HG03558 (cell line): ENCODE results near the gene TNIK.

ENCODE experiments used
- ATAC-seq: cut with Tn5 transposase; IDR thresholded peaks from one replicate; pipeline ENCODE4 v1.9.1; 2021; ENCODE audit warnings: moderate number of reproducible peaks; ENCODE audit not compliant: unreplicated experiment; ENCODE audit errors: extremely low read depth

Gene TNIK

GRCh38 chr3:171086914-171087313 is 373.3 kb downstream of the TNIK start:
- no peak for ATAC-seq

DNA sequence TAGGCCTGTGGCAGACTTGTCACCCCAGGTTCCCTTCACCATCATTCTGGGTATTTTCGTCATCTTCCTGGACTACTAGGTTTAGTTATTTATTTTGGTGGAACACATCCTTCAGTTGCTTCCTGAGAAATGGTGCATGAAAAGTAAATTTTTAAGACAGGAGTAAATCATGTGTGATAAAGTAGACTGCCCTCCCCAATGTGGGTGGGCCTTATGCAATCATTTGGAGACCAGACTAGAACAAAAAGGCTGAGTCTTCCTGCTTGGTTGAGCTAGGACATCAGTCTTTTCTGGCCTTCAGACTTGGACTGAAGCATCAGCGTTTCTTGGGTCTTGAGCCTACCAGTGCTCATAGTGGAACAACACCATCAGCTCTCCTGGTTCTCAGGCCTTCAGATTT is 382.9 kb downstream of the TNIK start:
- no peak for ATAC-seq

GRCh38 chr3:171072432-171072831 is 387.8 kb downstream of the TNIK start:
- no peak for ATAC-seq

GRCh38 chr3:171068658-171069057 is 391.5 kb downstream of the TNIK start:
- ATAC-seq, result no peak

GRCh38 chr3:171066206-171066605 is 394.0 kb downstream of the TNIK start:
- no peak for ATAC-seq

- ATAC-seq, result no peak
Measured at GRCh38 chr3:171065732-171066131, 394.5 kb downstream of the TNIK start.

DNA sequence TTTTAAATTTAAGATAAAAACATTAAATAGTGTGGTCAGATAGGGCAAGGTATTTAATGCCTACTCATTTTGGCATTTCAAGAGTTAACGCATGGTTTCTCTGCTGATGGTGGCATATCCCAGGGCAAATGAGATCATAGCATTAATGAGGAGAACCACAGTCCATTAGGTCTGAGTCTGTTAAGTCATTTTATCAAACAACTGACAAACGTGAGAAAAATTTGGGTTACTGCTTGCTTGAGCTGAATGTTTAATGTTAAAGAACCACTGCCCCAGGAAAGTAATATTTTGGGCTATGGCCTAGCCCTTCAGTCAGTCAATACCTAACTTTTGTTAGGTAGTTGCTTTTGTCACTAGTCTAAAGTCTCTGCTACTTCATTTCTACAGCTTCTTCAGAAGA is 395.7 kb downstream of the TNIK start:
- no peak for ATAC-seq

DNA sequence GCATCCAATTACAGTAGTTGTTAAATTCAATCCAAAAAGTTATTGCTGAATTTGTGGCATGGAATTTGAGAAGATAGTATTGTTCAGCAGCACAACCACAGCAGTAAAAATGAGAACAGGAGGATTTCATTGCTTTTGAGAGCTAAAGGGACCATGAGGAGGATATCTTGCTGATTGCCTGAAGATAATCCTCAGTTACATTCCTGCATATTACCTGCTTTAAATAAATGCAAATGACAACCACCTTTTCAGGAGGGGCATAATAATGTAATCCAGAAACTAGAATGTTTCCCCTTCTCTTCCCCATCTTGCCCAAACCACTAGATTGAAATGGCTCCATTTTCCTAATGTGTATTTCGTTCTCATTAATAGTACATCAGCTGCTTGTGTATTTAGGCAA is 398.5 kb downstream of the TNIK start:
- no peak for ATAC-seq

DNA sequence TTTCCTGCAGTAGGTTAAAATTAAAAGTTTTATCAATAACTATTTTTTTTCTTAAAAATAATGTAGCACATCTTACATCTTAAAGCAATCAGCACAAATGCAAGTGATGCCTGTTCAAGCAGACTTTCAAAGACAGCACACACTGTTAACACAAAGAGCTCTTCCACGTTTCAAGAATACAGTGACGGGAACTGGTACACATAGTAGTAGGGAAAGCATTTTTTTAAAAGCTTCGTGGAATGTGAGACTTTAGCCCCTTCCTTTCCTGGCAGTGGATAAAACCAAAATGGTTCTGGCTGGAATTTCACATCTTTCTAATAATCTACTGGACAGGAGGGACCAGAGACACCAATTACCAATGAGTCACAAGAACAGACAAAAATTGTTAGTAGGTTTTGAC is 400.2 kb downstream of the TNIK start:
- ATAC-seq, result no peak

DNA sequence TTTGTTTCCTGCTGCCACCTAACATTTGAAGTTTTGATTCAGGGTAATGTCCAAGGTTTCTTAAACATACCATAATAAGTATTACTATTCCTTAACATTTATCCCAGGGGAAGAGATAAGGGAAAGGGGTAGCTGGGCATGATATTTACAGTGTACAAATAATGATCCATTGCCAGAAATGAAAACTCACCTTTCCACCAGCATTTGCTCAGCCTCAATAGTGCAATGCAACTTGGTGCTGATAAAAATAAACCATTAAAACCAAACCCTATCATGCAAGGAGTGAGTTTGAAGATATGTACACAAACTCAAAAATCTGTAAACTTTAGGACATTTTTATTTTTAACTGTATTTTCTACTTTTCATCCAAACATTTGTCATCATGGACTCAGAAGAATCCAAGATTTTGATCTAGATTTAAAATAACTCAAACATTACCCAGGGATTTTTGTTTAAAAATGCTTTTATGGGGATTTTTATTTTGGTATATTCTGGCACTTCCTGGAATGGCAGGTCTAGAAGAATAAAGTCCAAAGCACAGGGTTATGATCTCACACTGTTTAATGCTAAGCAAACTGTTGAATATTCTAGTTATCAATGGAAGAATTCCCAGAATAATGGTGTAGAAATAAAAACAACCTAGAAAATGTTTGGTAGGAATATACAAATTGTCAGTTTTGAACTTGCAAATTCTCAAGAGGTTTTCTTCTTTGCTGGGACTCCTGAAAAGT is 401.2 kb downstream of the TNIK start:
- ATAC-seq, result no peak

GRCh38 chr3:171058058-171058457 is 402.1 kb downstream of the TNIK start:
- ATAC-seq, result no peak

DNA sequence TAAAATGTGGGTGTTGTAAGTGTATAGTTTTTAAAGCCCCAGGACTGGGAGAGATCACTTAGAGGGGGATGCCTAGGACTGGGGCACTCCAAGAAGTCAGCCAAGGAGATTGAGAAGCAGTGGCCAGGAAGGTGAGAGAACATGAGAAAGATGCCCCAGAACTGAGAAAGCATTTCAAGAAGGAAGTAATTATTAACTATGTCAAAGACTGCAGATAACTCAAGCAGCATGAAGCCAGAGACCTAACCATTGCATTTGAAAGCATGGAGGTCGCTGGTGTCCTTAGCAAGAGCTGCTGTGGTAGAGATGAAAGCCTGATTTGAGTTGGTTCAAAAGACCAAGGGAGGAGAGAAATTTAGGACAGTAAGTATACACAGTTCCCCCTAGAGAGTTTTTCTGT is 403.1 kb downstream of the TNIK start:
- no peak for ATAC-seq

- no peak for ATAC-seq
Measured at GRCh38 chr3:171056528-171056927, 403.7 kb downstream of the TNIK start.

GRCh38 chr3:171055336-171056178 is 404.6 kb downstream of the TNIK start:
- no peak for ATAC-seq

- no peak for ATAC-seq
Measured at GRCh38 chr3:171054921-171055320, 405.3 kb downstream of the TNIK start.

DNA sequence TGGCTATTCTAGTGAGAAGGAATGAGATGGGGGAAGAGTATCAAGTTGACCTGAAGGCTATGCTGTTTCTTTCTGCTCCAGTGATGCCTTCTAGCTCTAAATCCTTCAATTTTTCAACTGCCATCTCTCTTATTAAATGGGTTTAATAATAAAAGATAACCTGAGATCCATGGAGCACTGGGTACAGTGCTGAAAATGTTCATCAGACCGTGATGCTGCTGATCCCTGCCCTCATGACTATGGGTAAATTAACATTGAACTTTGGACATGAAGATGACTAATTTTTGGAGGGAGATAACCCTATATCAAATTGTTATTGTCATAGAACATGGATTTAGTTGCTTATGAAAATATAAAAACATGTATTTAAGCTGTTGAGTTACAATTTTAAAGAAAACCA is 406.0 kb downstream of the TNIK start:
- ATAC-seq, result no peak

GRCh38 chr3:171049861-171050444 is 410.3 kb downstream of the TNIK start:
- peak; percentile 60 for ATAC-seq

DNA sequence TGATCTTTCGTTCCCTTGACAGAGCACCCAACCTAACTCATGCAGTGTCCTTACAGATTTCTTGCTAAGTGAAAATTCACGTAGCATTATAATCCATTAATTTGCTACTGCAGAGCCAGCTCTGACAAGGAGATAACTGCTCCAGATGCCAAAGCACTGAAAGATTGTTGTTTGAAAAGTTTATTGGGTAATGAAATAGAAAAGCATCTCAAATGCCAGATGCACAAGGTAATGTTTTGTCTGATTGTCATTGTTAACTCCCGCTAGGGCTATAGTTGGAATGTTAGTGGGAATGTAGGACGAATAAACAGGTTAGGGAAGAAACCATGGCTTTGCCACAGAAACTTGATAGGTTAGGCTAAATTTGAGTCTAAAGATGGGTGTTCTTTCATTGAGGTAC is 413.4 kb downstream of the TNIK start:
- ATAC-seq, result no peak

- no peak for ATAC-seq
Measured at GRCh38 chr3:171044835-171045793, 415.1 kb downstream of the TNIK start.

- no peak for ATAC-seq
Measured at GRCh38 chr3:171044384-171044783, 415.8 kb downstream of the TNIK start.
